ENCODE data around the gene HES1.

Gene HES1

GRCh38 chr3:194161131-194162045, 25.4 kb downstream of the HES1 start:
- DNase-seq (no peak), ATAC-seq (ENCODE audit: insufficient read depth, low read depth) (no peak)
- Histone ChIP-seq H3K9me3 (ENCODE audit: insufficient read depth, low read length, severe bottlenecking) (no peaks in the 10 kb centered on the region), H4K20me1 (ENCODE audit: insufficient read depth, low read length) (no peaks in the 10 kb centered on the region), H3K27me3 (ENCODE audit: insufficient read depth, low read length, poor library complexity) (no peaks in the 10 kb centered on the region), H3K4me2 (ENCODE audit: insufficient read depth, low read length) (no peak overlapping the region), H2AFZ (ENCODE audit: low read depth, low read length) (no peak overlapping the region), H3K36me3 (ENCODE audit: insufficient read depth, low read length) (no peaks in the 10 kb centered on the region), H3K79me2 (ENCODE audit: insufficient read depth, low read length) (no peaks in the 10 kb centered on the region), H3K27ac (ENCODE audit: low read length) (no peak overlapping the region), H3K4me3 (ENCODE audit: low read depth in 1 of 2, low read length in 2 of 2) (no peak overlapping the region), H3K9ac (ENCODE audit: low read depth, low read length) (no peak overlapping the region), H3K4me1 (ENCODE audit: insufficient read depth, low read length) (no peaks in the 10 kb centered on the region)
- TF ChIP-seq EZH2 (IDR thresholded peaks at IDR 0.05; ENCODE audit: borderline replicate concordance, low read depth, low read length, severe bottlenecking), result no peak
- TF ChIP-seq, protein P1, sequence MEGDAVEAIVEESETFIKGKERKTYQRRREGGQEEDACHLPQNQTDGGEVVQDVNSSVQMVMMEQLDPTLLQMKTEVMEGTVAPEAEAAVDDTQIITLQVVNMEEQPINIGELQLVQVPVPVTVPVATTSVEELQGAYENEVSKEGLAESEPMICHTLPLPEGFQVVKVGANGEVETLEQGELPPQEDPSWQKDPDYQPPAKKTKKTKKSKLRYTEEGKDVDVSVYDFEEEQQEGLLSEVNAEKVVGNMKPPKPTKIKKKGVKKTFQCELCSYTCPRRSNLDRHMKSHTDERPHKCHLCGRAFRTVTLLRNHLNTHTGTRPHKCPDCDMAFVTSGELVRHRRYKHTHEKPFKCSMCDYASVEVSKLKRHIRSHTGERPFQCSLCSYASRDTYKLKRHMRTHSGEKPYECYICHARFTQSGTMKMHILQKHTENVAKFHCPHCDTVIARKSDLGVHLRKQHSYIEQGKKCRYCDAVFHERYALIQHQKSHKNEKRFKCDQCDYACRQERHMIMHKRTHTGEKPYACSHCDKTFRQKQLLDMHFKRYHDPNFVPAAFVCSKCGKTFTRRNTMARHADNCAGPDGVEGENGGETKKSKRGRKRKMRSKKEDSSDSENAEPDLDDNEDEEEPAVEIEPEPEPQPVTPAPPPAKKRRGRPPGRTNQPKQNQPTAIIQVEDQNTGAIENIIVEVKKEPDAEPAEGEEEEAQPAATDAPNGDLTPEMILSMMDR (IDR thresholded peaks at IDR 0.05; ENCODE audit: borderline replicate concordance, extremely low read depth, low read length, poor library complexity, severe bottlenecking), result no peak

DNA sequence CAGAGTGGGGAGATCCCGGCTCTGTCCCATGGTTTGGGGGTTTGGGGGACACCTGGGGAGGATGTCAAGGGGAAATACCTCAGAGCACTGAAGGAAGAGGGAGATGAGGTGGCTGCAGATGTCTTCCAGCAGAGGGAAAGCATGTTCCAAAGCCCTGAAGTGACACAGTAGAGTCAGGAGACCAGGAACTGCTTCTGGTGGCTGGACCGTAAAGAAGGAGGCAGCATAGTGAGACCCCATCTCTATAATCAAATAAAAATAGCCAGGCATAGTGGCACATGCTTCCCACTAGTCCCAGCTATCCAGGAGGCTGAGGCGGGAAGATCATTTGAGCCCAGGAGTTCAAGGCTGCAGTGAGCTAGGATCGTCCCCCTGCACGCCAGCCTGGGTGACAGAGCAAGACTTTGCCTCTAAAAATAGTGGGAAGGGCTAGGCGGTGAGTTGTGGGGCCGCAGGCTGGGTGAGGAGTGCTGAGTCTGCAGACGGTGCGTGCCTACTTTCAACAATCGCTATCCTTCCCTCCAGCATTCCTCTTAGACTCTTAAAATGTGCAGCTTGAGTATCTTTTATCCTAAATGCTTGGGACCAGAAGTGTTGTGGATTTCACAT, 26.2 kb downstream of the HES1 start:
- Histone ChIP-seq H3K27me3 (ENCODE audit: insufficient read depth, low read length, poor library complexity) (no peaks in the 10 kb centered on the region), H3K4me3 (ENCODE audit: low read depth in 1 of 2, low read length in 2 of 2) (no peak overlapping the region), H3K9ac (ENCODE audit: low read depth, low read length) (no peak overlapping the region), H3K9me3 (ENCODE audit: insufficient read depth, low read length, severe bottlenecking) (no peaks in the 10 kb centered on the region), H3K4me2 (ENCODE audit: insufficient read depth, low read length) (no peak overlapping the region), H4K20me1 (ENCODE audit: insufficient read depth, low read length) (no peaks in the 10 kb centered on the region), H3K27ac (ENCODE audit: low read length) (no peak overlapping the region), H3K4me1 (ENCODE audit: insufficient read depth, low read length) (no peaks in the 10 kb centered on the region), H2AFZ (ENCODE audit: low read depth, low read length) (no peak overlapping the region), H3K36me3 (ENCODE audit: insufficient read depth, low read length) (no peaks in the 10 kb centered on the region), H3K79me2 (ENCODE audit: insufficient read depth, low read length) (no peaks in the 10 kb centered on the region)
- TF ChIP-seq EZH2 (IDR thresholded peaks at IDR 0.05; ENCODE audit: borderline replicate concordance, low read depth, low read length, severe bottlenecking), result no peak
- TF ChIP-seq, protein P1 (IDR thresholded peaks at IDR 0.05; ENCODE audit: borderline replicate concordance, extremely low read depth, low read length, poor library complexity, severe bottlenecking), result no peak
- no peak for ATAC-seq (ENCODE audit: insufficient read depth, low read depth)
- DNase-seq, result no peak

DNA sequence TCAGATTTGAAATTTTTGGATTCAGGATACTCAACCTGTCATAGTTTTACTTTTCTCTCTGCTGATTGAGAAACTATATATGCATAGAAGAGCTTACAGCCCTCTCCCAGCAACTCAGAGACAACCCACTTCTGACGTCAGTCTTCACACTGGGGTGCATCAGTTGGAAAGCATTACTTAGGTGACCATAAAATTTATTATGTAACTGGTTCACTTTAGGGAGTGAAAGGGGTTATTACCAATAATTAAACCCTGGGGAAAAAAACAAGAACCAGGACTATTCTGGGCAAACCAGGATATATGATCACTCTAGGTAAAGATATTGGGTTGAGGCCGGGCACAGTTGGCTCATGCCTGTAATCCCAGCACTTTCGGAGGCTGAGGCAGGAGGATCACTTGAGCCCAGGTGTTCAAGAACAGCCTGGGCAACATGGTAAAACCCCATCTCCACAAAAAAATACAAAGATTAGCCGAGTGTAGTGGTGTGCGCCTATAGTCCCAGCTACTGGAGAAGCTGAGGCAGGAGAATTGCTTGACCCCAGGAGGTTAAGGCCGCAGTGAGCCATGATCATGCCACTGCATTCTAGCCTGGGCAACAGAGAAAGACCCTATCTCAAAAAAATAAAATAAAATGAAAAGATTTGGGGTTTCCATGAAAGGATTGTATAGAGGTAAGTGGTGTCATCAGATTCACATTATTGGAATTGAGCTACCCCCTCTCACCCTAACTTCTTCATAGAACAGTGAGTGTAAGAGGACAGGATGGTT, 27.1 kb downstream of the HES1 start:
- TF ChIP-seq EZH2 (IDR thresholded peaks at IDR 0.05; ENCODE audit: borderline replicate concordance, low read depth, low read length, severe bottlenecking), result no peak
- TF ChIP-seq, protein P1 (IDR thresholded peaks at IDR 0.05; ENCODE audit: borderline replicate concordance, extremely low read depth, low read length, poor library complexity, severe bottlenecking), result no peak
- DNase-seq, result no peak
- no peak for ATAC-seq (ENCODE audit: insufficient read depth, low read depth)
- Histone ChIP-seq H3K79me2 (ENCODE audit: insufficient read depth, low read length) (no peaks in the 10 kb centered on the region), H4K20me1 (ENCODE audit: insufficient read depth, low read length) (no peaks in the 10 kb centered on the region), H3K9ac (ENCODE audit: low read depth, low read length) (no peak overlapping the region), H3K4me3 (ENCODE audit: low read depth in 1 of 2, low read length in 2 of 2) (no peak overlapping the region), H3K4me2 (ENCODE audit: insufficient read depth, low read length) (no peak overlapping the region), H3K27me3 (ENCODE audit: insufficient read depth, low read length, poor library complexity) (no peaks in the 10 kb centered on the region), H3K27ac (ENCODE audit: low read length) (no peak overlapping the region), H2AFZ (ENCODE audit: low read depth, low read length) (no peak overlapping the region), H3K4me1 (ENCODE audit: insufficient read depth, low read length) (no peaks in the 10 kb centered on the region), H3K9me3 (ENCODE audit: insufficient read depth, low read length, severe bottlenecking) (no peaks in the 10 kb centered on the region), H3K36me3 (ENCODE audit: insufficient read depth, low read length) (no peaks in the 10 kb centered on the region)
